ENCODE results near the gene STT3B. TPM values are rescaled to one million over a fixed set of nuclear protein-coding genes. Genes with fewer than 3 reads are reported as not detected.

Gene STT3B
- total and polyA plus RNA-seq, 2 of the 4 experiments (the other 2 are of a cell fraction), result 45.5 to 86.4 TPM

DNA sequence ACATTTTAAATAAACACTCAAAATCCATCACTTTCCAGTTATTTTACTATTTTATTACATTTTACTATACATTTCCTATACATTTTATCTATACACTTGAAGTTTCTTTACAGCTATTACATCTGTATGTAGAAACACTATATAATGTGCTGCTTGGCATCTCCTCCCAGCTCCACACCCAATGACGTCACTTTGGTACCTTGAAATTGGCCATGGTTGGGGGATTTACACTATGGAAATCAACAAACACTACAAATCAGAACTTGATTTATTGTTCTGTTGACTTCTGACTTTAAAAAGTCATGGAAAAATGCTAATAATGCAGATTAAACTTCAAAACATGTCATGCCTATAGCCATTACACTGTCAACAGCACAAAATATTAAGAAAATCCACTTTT is 48.9 kb upstream of the STT3B start:
- TF ChIP-seq RAD21 (IDR thresholded peaks at IDR 0.05; ENCODE audit: low read length), result no peak
- TF ChIP-seq NFE2L2 (IDR thresholded peaks at IDR 0.05; ENCODE audit: low read depth, low read length), result no peak
- TF ChIP-seq MAFK (IDR thresholded peaks at IDR 0.05; ENCODE audit: low read depth, low read length), result no peak
- no peak for TF ChIP-seq CHD1 (IDR thresholded peaks at IDR 0.05; ENCODE audit: low read depth, low read length)
- no peak for TF ChIP-seq SMC3 (IDR thresholded peaks at IDR 0.05; ENCODE audit: low read depth, low read length)
- no peak for TF ChIP-seq RFX5 (IDR thresholded peaks at IDR 0.05; ENCODE audit: low read depth, low read length)
- TF ChIP-seq MXI1 (IDR thresholded peaks at IDR 0.05; ENCODE audit: borderline replicate concordance, low read depth, low read length), result no peak
- no peak for TF ChIP-seq MAZ (IDR thresholded peaks at IDR 0.05; ENCODE audit: borderline replicate concordance, low read depth, low read length)
- H3K27ac ChIP-seq (ENCODE audit: insufficient read depth, low read length), result no peak overlapping the region
- no peak overlapping the region for H3K56ac ChIP-seq (ENCODE audit: extremely low read depth, insufficient read depth, low read length)
- intact Hi-C loops (cut with micrococcal nuclease) (no loop called here), in situ Hi-C loops (cut with MboI; ENCODE audit: low sequenced_read_pairs) (no loop called here), dilution Hi-C loops (cut with HindIII; ENCODE audit: low sequenced_read_pairs, unreplicated experiment) (no loop called here)
- no peak overlapping the region for H3K4me3 ChIP-seq (ENCODE audit: insufficient read depth, low read depth, low read length)
- no peak overlapping the region for H4K91ac ChIP-seq (ENCODE audit: insufficient read depth, low read depth, low read length)
- H2AK9ac ChIP-seq (replicated peaks; ENCODE audit: low read depth, low read length, poor library complexity), result no peak overlapping the region
- ChIA-PET CTCF (no interaction called here), POLR2A (ENCODE audit: unreplicated experiment) (no interaction called here)
- H4K5ac ChIP-seq (ENCODE audit: low read depth, low read length), result no peak overlapping the region
- no peak overlapping the region for H2AFZ ChIP-seq (replicated peaks; ENCODE audit: low read length, poor library complexity)
- no peak overlapping the region for H4K8ac ChIP-seq (ENCODE audit: low read depth in 2 of 2, low read length in 2 of 2)
- no peak overlapping the region for H2BK20ac ChIP-seq (ENCODE audit: low read depth, low read length)
- H2BK120ac ChIP-seq (ENCODE audit: low read depth, low read length), result no peak overlapping the region
- H2BK5ac ChIP-seq (ENCODE audit: low read depth, low read length, poor library complexity, severe bottlenecking), result no peak overlapping the region
- H3K23ac ChIP-seq (ENCODE audit: low read depth, low read length), result no peak overlapping the region
- BruUV-seq (replicated peaks), result no TSS peak
- H3K9me1 ChIP-seq (ENCODE audit: insufficient read depth, low read length), result no peaks in the 10 kb centered on the region
- H3K4me1 ChIP-seq (ENCODE audit: control insufficient read depth, insufficient read depth, low read length), result no peaks in the 10 kb centered on the region
- H3K4me2 ChIP-seq (ENCODE audit: low read depth, low read length), result no peak overlapping the region
- H3K9me3 ChIP-seq (ENCODE audit: control insufficient read depth, insufficient read depth, low read length), result no peaks in the 10 kb centered on the region
- ATAC-seq (ENCODE audit: low read depth) (no peak), DNase-seq (no peak)
- H3K9ac ChIP-seq (ENCODE audit: low read depth, low read length), result no peak overlapping the region
- H4K20me1 ChIP-seq (ENCODE audit: insufficient read depth, low read length), result no peaks in the 10 kb centered on the region
- H3K14ac ChIP-seq (replicated peaks; ENCODE audit: low read depth, low read length), result no peak overlapping the region
- no peak overlapping the region for H2AK5ac ChIP-seq (ENCODE audit: low read depth, low read length)
- H3K79me1 ChIP-seq (ENCODE audit: low read depth in 1 of 2, low read length in 2 of 2), result no peaks in the 10 kb centered on the region
- no peak overlapping the region for H3K18ac ChIP-seq (ENCODE audit: low read depth, low read length)
- WGBS, 2 experiments (ENCODE audit: extremely low coverage in 2 of 2, insufficient read length in 1 of 2), result no CpG with 5 or more reads among the region's 1 CpG
- no peaks in the 10 kb centered on the region for H3K36me3 ChIP-seq (ENCODE audit: control insufficient read depth, insufficient read depth, low read length)
- no peak overlapping the region for H3K4ac ChIP-seq (ENCODE audit: low read depth, low read length)
- no peak overlapping the region for H2BK15ac ChIP-seq (ENCODE audit: low read depth, low read length)
- H3K27me3 ChIP-seq (ENCODE audit: control insufficient read depth, insufficient read depth, low read length), result no peaks in the 10 kb centered on the region
